ENCODE results near the gene RFC1. TPM values are rescaled to one million over a fixed set of nuclear protein-coding genes. Genes with fewer than 3 reads are reported as not detected.

Gene RFC1
- total RNA-seq, 1 donor from 2014 or later: 42.1 TPM

DNA sequence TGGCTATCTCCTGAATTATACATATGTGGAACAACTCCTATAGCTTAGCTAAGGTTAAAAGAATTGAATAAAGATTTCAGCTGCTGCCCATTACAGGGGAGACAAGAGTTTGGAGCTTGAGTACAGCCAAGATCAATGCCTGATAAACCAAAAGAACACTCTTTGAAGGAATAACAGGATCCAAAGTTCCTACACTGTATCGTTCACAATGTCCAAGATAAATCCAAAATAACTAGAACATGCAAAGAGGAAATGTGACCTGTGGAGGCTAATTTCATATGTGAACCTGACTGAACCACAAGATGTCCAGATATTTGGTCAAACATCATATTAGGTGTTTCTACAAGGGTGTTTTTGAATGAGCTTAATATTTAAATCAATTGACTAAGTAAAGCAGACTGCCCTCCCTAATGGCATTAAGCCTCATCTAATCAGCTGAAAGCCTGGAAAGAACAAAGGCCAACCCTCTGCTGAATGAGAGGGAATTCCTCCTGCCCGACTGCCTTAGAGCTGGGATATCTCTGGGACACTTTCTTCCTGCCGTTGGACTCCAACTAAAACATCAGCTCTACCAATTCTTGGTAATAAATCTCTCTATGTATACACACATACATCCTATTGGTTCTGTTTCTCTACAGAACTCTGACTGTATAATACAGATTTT, 19.2 kb downstream of the RFC1 start:
- no peak for DNase-seq (ENCODE audit: low read depth)

DNA sequence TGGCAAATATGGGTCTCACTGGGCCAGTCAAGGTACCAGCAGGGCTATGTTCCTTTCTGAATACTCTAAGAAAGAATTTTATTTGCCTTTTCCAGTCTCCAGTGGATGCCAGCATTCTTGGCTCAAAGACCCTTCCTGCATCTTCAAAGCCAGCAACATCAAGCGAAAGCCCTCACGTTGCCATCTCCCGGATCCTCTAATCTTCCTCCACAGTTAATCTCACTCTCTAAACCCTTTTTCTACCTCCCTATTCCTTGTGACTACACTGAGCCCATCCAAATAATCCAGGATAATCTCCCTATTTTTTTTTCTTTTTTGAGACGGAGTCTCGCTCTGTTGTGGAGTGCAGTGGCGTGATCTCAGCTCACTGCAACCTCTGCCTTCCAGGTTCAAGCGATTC, 23.4 kb downstream of the RFC1 start:
- Histone ChIP-seq H3K4me3 (ENCODE audit: low read depth, low read length) (no peak overlapping the region), H3K36me3 (ENCODE audit: control insufficient read depth, insufficient read depth, low read length) (no peaks in the 10 kb centered on the region), H3K27me3 (ENCODE audit: control insufficient read depth, insufficient read depth, low read length) (no peaks in the 10 kb centered on the region)
- TF ChIP-seq, protein P1, sequence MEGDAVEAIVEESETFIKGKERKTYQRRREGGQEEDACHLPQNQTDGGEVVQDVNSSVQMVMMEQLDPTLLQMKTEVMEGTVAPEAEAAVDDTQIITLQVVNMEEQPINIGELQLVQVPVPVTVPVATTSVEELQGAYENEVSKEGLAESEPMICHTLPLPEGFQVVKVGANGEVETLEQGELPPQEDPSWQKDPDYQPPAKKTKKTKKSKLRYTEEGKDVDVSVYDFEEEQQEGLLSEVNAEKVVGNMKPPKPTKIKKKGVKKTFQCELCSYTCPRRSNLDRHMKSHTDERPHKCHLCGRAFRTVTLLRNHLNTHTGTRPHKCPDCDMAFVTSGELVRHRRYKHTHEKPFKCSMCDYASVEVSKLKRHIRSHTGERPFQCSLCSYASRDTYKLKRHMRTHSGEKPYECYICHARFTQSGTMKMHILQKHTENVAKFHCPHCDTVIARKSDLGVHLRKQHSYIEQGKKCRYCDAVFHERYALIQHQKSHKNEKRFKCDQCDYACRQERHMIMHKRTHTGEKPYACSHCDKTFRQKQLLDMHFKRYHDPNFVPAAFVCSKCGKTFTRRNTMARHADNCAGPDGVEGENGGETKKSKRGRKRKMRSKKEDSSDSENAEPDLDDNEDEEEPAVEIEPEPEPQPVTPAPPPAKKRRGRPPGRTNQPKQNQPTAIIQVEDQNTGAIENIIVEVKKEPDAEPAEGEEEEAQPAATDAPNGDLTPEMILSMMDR (IDR thresholded peaks at IDR 0.05; ENCODE audit: insufficient read depth, low read length, poor library complexity, severe bottlenecking): no peak
- no peak for DNase-seq (ENCODE audit: low read depth)

More for the DNA sequence above, 19.2 kb downstream of the RFC1 start:
- no peak overlapping the region for H3K4me3 ChIP-seq (ENCODE audit: low read depth, low read length)
- TF ChIP-seq, protein P1 (IDR thresholded peaks at IDR 0.05; ENCODE audit: insufficient read depth, low read length, poor library complexity, severe bottlenecking): no peak
- H3K36me3 ChIP-seq (ENCODE audit: control insufficient read depth, insufficient read depth, low read length): no peaks in the 10 kb centered on the region
- no peaks in the 10 kb centered on the region for H3K27me3 ChIP-seq (ENCODE audit: control insufficient read depth, insufficient read depth, low read length)

DNA sequence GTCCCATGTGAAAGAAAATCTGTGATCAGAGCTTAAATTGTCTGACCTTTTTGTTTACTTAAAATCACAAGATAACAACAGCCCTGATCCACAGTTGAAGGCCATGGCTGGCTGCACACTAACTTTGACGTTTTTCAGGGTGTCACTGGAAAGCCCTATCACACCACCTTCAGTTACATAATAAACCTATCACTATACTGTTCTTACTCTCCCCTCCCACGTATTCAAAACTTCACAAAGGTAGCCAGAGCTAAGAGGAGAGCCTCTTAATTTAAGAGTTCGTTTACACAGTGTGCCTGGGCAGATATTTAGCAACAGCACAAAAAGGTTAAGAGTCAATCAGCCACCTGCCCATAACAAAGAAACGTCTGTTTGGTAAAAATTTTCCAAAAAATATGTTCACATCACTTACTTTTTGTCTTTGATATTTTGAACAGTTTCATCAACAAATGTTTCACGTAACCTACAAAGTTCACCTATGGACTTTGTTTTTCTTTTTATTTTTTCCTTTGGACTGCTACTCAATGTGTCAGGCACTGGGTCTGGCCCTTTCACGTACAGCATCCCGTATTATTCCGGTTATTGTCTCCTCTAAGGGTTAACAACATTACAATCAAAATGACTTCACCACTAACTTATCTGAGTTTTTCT, 25.0 kb downstream of the RFC1 start:
- DNase-seq (ENCODE audit: low read depth): no peak
- no peak overlapping the region for H3K4me3 ChIP-seq (ENCODE audit: low read depth, low read length)
- H3K27me3 ChIP-seq (ENCODE audit: control insufficient read depth, insufficient read depth, low read length): no peaks in the 10 kb centered on the region
- H3K36me3 ChIP-seq (ENCODE audit: control insufficient read depth, insufficient read depth, low read length): no peaks in the 10 kb centered on the region
- TF ChIP-seq, protein P1 (IDR thresholded peaks at IDR 0.05; ENCODE audit: insufficient read depth, low read length, poor library complexity, severe bottlenecking): no peak

DNA sequence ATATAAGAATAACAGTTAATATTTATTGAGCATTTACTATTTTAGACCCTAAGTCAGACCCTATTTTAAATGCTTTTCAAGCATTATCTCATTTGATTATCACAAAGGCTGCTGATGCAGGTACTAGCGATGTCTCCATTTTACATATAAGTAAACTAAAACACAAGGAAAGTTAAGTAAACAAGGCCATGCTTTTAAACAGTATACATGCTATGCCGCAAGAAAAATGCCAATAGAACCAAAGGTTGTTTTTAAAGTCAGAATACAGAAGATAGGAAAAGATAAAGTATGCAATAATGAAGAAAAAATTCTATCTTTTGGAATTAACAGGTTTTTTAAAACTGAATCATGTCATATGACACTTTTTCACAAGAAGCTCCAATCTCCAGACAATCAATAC, 26.2 kb downstream of the RFC1 start:
- H3K4me3 ChIP-seq (ENCODE audit: low read depth, low read length): no peak overlapping the region
- no peaks in the 10 kb centered on the region for H3K36me3 ChIP-seq (ENCODE audit: control insufficient read depth, insufficient read depth, low read length)
- DNase-seq (ENCODE audit: low read depth): no peak
- TF ChIP-seq, protein P1 (IDR thresholded peaks at IDR 0.05; ENCODE audit: insufficient read depth, low read length, poor library complexity, severe bottlenecking): no peak
- no peaks in the 10 kb centered on the region for H3K27me3 ChIP-seq (ENCODE audit: control insufficient read depth, insufficient read depth, low read length)

DNA sequence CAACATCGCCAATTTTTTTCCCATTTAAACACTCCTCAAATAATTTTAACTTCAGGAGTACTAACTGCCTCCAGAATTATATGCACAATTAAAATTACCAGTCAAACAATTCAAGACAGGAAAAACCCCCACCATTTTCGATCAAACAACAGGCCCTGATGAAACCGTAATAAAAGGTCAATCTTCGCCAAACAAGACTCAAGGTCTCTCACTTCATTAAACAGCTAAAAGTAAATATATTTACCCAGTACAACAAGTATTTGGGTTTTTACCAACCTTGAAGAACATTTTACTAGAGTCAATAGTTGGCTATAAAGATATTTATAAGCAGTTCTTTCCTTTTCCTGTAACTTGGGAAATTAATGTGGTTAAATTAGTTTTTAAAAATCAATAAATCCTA, 28.3 kb downstream of the RFC1 start:
- no peak for DNase-seq (ENCODE audit: low read depth)
- no peaks in the 10 kb centered on the region for H3K36me3 ChIP-seq (ENCODE audit: control insufficient read depth, insufficient read depth, low read length)
- H3K4me3 ChIP-seq (ENCODE audit: low read depth, low read length): no peak overlapping the region
- no peaks in the 10 kb centered on the region for H3K27me3 ChIP-seq (ENCODE audit: control insufficient read depth, insufficient read depth, low read length)
- TF ChIP-seq, protein P1 (IDR thresholded peaks at IDR 0.05; ENCODE audit: insufficient read depth, low read length, poor library complexity, severe bottlenecking): no peak

Measured in kidney epithelial cell (primary cell).